ENCODE results near the gene MTCH1. TPM values are rescaled to one million over a fixed set of nuclear protein-coding genes. Genes with fewer than 3 reads are reported as not detected.

The MTCH1 gene
- total and polyA plus RNA-seq, 9 of the 15 experiments (the other 6 are each of a cell fraction or from before 2014, with no cell fraction given) = 7.9 to 161 (median 118) TPM

- peak; percentile 68 for ATAC-seq
- Histone ChIP-seq H3K36me3 (ENCODE audit: control insufficient read depth, insufficient read depth, low read length) (no peaks in the 10 kb centered on the region), H3K9me1 (ENCODE audit: control insufficient read depth, insufficient read depth, low read length) (no peaks in the 10 kb centered on the region), H3K79me2 (ENCODE audit: control insufficient read depth, insufficient read depth, low read length) (no peaks in the 10 kb centered on the region), H3K9ac (ENCODE audit: insufficient read depth in 1 of 2, low read depth in 2 of 2, low read length in 2 of 2) (peak overlapping the region in 1 of 2 experiments; percentile 56; a peak in 1 of 4 replicates), H3K27ac (ENCODE audit: extremely low read depth, low read depth, low read length) (no peak overlapping the region), H3K4me3 (no peak overlapping the region), H2AFZ (ENCODE audit: low read depth, low read length) (no peak overlapping the region), H3K27me3 (ENCODE audit: control insufficient read depth in 2 of 2, insufficient read depth in 2 of 2, low read length in 2 of 2) (peaks cover 22 to 45% of the 10 kb centered on the region in 2 experiments), H3K9me3 (replicated peaks; ENCODE audit: control insufficient read depth, insufficient read depth, low read depth, low read length) (no peaks in the 10 kb centered on the region), H3K4me2 (ENCODE audit: insufficient read depth, low read length) (no peak overlapping the region), H4K20me1 (replicated peaks; ENCODE audit: control insufficient read depth, insufficient read depth, low read length) (no peaks in the 10 kb centered on the region), H3K4me1 (replicated peaks in 1 of 2; ENCODE audit: control insufficient read depth in 2 of 2, insufficient read depth in 2 of 2, low read length in 2 of 2) (no peaks in the 10 kb centered on the region; a peak in 1 of 5 replicates)
- no TSS peak for BruUV-seq (replicated peaks)
- CTCF ChIA-PET (ENCODE audit: low intra/inter-chr PET ratio) = no interaction called here
- in situ Hi-C loops (cut with MboI) = no loop called here
- peak; percentile 64 for FAIRE-seq
- POLR2A ChIA-PET = interaction anchor here (0.6 to 2.4 kb wide), 6 partner anchors 10 to 533 kb away, joined by 3 to 10 read pairs (median 4); partner anchors contain the start of gene PI16
- intact Hi-C loops (cut with micrococcal nuclease) = no loop called here
- WGBS (ENCODE audit: insufficient coverage, low coverage, missing lambda C conversion rate) = 41% methylated on average over 5 of the region's 5 CpGs
- peak in 2 of 4 experiments; percentile 38 to 61 for DNase-seq (ENCODE audit: extremely low read depth in 1 of 4, low spot score in 3 of 4)
- TF ChIP-seq ZNF609 (CRISPR knock-in tag; IDR thresholded peaks at IDR 0.05; ENCODE audit: borderline replicate concordance) (no peak), SETDB1 (IDR thresholded peaks at IDR 0.05; ENCODE audit: low read length) (no peak), JUN (IDR thresholded peaks at IDR 0.05; ENCODE audit: borderline replicate concordance, low read depth, low read length) (no peak), JUN (CRISPR knock-in tag; IDR thresholded peaks at IDR 0.05; ENCODE audit: borderline replicate concordance) (no peak), GTF3C2 (IDR thresholded peaks at IDR 0.05; ENCODE audit: borderline replicate concordance, extremely low read depth, insufficient read length) (no peak)
These were observed 49.2 kb downstream of the MTCH1 start for GRCh38 chr6:36936824-36937223.
